ENCODE data around the gene PPP1R2.

PPP1R2 gene

GRCh38 chr3:195548006-195548405 lies 4.9 kb upstream of the PPP1R2 start:
- no peak overlapping the region for H3K27ac ChIP-seq
- TF ChIP-seq ZFX (IDR thresholded peaks at IDR 0.05) = no peak

DNA sequence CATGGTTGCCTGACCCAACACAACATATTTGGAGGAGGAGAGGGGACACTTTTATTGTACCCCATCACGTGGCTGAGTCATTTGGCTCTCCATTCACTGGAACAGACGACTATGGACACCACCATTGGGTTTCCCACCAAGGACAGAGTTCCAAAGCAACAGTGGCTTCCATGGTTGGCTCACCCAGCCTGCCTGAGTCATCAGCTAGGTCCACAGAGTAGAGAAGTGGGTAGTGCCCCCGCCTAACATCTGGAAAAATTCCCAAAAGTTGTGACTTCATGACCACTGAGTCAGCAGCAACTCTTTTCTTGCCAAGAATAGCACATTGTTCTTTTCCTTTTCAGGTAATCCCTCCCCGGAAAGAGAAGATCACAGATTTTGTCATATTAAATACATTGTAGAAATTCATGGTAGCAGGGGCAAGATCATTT lies 3.0 kb upstream of the PPP1R2 start:
- TF ChIP-seq CTCF (conservative IDR thresholded peaks at IDR 0.05) = no peak
- no peak for TF ChIP-seq ZFX (IDR thresholded peaks at IDR 0.05)
- H3K27ac ChIP-seq = no peak overlapping the region

GRCh38 chr3:195544634-195545033 lies 1.5 kb upstream of the PPP1R2 start:
- no peak for TF ChIP-seq CTCF (conservative IDR thresholded peaks at IDR 0.05)
- TF ChIP-seq ZFX (IDR thresholded peaks at IDR 0.05) = no peak
- H3K27ac ChIP-seq = no peak overlapping the region

DNA sequence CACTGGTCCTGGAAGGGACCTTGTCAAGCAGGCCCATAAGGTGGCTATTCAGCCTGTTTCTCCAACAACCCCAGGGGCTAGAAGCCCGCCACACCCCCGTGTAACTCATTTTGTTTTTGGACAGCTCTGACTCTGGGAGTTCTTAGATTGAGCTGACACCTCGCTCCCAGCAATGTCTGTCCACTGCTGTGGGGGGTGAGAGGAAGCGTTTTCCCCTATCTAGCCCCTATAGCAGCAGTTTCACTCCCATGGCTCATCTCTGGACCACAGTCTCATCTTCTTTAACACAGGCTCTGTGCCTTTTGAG lies 1.1 kb upstream of the PPP1R2 start:
- TF ChIP-seq ZFX (IDR thresholded peaks at IDR 0.05) (no peak), CTCF (conservative IDR thresholded peaks at IDR 0.05) (no peak)

GRCh38 chr3:195543500-195544229 lies 540 bp upstream of the PPP1R2 start:
- peak overlapping the region; percentile 81 for H3K27ac ChIP-seq
- no peak for TF ChIP-seq CTCF (conservative IDR thresholded peaks at IDR 0.05)
- TF ChIP-seq ZFX (IDR thresholded peaks at IDR 0.05) = no peak

More for the DNA sequence above, 1.1 kb upstream of the PPP1R2 start:
- no peak overlapping the region for H3K27ac ChIP-seq

DNA sequence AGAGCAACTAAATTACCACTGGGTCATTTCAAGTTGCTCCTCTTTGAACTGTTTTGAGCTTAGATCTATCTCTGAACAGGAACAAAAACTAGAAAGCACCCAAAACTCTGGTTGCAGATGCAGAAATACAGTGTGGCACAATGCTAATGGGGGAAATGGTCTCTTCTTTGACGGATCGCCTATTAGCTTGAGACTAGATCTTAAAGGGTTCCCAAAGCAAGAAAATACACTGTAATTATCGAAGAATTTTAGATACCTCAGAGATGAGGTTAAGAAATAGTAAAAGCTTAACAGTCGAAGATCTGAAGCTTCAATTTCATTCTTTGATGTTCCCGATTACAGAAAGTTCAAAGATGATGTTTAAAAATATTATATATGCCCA lies 818 bp downstream of the PPP1R2 start:
- peak overlapping the region; percentile 81 for H3K27ac ChIP-seq
- TF ChIP-seq CTCF (conservative IDR thresholded peaks at IDR 0.05) = no peak
- TF ChIP-seq ZFX (IDR thresholded peaks at IDR 0.05) = no peak

- TF ChIP-seq ZFX (IDR thresholded peaks at IDR 0.05) (no peak), CTCF (conservative IDR thresholded peaks at IDR 0.05) (no peak)
- no peak overlapping the region for H3K27ac ChIP-seq
These were observed 2.6 kb downstream of the PPP1R2 start for GRCh38 chr3:195540511-195540910.

DNA sequence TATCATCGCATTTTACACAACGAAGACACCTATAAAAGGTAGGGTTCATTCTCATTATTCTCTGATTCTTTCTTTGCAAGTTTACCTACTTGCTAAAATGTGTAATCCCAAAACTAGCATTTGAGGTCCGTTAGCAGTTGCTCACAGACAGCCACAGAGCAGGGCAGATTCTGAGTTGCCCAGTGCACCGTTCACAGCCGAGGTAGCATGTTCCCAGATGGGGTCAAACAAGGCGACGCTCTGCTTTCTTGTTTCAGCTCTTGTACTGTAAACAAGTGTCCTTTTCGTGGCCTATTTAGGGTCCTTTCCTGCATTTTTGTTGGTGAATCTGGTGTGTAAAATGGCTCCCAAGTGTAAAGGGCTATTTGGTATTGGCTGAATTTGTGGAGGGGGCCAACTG lies 3.1 kb downstream of the PPP1R2 start:
- no peak overlapping the region for H3K27ac ChIP-seq
- TF ChIP-seq CTCF (conservative IDR thresholded peaks at IDR 0.05) (no peak), ZFX (IDR thresholded peaks at IDR 0.05) (no peak)

Measured in C4-2B (cell line).